Gastrocnemius medialis (tissue), 4 donors: ENCODE results near the gene TRAK1.

Source experiments
- POLR2A ChIP-seq, 2 donors: fragments of 450-650 bp; IDR thresholded peaks; one replicate each; pipeline ENCODE4 v1.6.1; 2017; ENCODE audit warnings: antibody characterized with exemption in 2 of 2, mild to moderate bottlenecking in 2 of 2, moderate library complexity in 2 of 2
- TF ChIP-seq, protein P1 (sequence below), 5 experiments: fragments of 450-650 bp in 3 of 5; fragments of 200-600 bp in 2 of 5; sonication (generic) in 2 of 5; IDR thresholded peaks in 4 of 5; conservative IDR thresholded peaks in 1 of 5; 1 replicate in 4 of 5; 2 replicates in 1 of 5; pipeline ENCODE4 v1.5.1; 2016 to 2019; ENCODE audit warnings: antibody characterized with exemption in 5 of 5, mild to moderate bottlenecking in 3 of 5, moderate library complexity in 3 of 5

DNA sequence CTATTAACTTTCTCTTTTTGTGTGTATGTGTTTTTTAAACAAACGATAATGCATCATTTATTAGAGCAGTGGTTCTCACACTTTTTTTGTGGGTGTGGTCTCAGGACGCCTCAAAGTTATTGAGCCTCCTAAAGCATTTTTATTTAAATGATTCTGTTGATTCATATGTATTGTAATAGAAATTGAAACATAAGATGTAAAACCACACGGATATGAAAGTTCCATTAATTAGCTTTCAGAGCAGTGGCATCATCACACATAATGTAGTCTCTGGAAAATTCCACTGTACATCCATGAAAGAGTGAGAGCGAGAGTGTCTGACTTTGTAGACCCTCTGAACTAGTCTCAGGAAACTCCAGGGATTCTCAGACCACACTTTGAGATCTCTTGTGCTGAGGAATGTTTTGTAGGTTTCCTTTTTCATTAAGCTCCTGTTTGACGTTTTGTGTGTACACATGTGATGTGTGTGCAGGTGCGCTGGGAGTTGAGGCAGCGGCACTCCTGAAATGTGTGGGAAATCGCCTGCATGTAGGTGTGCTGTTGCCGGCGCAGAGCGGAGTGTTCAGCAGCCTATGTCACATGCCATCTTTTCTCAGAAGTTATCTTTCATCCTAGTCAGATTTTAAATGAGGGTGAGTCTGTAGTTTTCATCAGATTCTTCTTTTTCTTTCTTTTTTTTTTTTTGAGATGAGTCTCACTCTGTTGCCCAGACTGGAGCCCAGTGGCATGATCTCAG is 5.3 kb upstream of the TRAK1 start:
- TF ChIP-seq, protein P1, sequence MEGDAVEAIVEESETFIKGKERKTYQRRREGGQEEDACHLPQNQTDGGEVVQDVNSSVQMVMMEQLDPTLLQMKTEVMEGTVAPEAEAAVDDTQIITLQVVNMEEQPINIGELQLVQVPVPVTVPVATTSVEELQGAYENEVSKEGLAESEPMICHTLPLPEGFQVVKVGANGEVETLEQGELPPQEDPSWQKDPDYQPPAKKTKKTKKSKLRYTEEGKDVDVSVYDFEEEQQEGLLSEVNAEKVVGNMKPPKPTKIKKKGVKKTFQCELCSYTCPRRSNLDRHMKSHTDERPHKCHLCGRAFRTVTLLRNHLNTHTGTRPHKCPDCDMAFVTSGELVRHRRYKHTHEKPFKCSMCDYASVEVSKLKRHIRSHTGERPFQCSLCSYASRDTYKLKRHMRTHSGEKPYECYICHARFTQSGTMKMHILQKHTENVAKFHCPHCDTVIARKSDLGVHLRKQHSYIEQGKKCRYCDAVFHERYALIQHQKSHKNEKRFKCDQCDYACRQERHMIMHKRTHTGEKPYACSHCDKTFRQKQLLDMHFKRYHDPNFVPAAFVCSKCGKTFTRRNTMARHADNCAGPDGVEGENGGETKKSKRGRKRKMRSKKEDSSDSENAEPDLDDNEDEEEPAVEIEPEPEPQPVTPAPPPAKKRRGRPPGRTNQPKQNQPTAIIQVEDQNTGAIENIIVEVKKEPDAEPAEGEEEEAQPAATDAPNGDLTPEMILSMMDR (IDR thresholded peaks at IDR 0.05 in 4 of 5, conservative IDR thresholded peaks at IDR 0.05 in 1 of 5): no peak
- no peak for TF ChIP-seq POLR2A (IDR thresholded peaks at IDR 0.05)
